Tibial artery (tissue), 4 donors: ENCODE data around the gene PPY.
A peak's percentile ranks its signal among the peaks of the same experiment; 100 is the strongest.

Experiments
- DNase-seq, 2 donors: peaks; one replicate each; pipeline ENCODE4 v3.0.0-alpha.2; 2019
- H3K27ac ChIP-seq, 2 donors: fragments of 200-600 bp; sonication (generic) in 1 of 2; 1 replicate in 1 of 2; 2 replicates in 1 of 2; pipeline ENCODE4 v1.5.1; 2018 to 2019; ENCODE audit warnings: mild to moderate bottlenecking in 1 of 2
- H3K27me3 ChIP-seq, 2 donors: fragments of 200-600 bp; sonication (generic) in 1 of 2; one replicate each; pipeline versions ENCODE4 v1.5.1 to v1.6.0; 2016 to 2019
- H3K36me3 ChIP-seq, 3 donors: fragments of 200-600 bp; sonication (generic) in 2 of 3; one replicate each; pipeline ENCODE4 v1.5.1; 2016 to 2019; ENCODE audit warnings: mild to moderate bottlenecking in 2 of 3
- H3K4me1 ChIP-seq, 4 donors: fragments of 200-600 bp; sonication (generic) in 2 of 4; 1 replicate in 3 of 4; 2 replicates in 1 of 4; pipeline ENCODE4 v1.5.1; 2016 to 2019
- H3K4me3 ChIP-seq, 2 donors: fragments of 200-600 bp; sonication (generic) in 1 of 2; 1 replicate in 1 of 2; 2 replicates in 1 of 2; pipeline ENCODE4 v1.5.1; 2018 to 2019; ENCODE audit warnings: mild to moderate bottlenecking in 2 of 2
- H3K9me3 ChIP-seq, 3 donors: fragments of 200-600 bp; sonication (generic) in 1 of 3; one replicate each; pipeline ENCODE4 v1.5.1; 2016 to 2019
- intact Hi-C: fragments of 100-400 bp; cut with DNase I; formaldehyde crosslinking; loops from one replicate; pipeline ENCODE4 v1.15.0; 2023; ENCODE audit warnings: low total_unique reads
- TF ChIP-seq, protein P1 (sequence below), 2 experiments: fragments of 200-600 bp in 1 of 2; fragments of 450-650 bp in 1 of 2; IDR thresholded peaks; one replicate each; pipeline ENCODE4 v1.5.1; 2017 to 2019; ENCODE audit warnings: antibody characterized with exemption in 2 of 2, mild to moderate bottlenecking in 1 of 2, moderate library complexity in 1 of 2

The PPY gene

DNA sequence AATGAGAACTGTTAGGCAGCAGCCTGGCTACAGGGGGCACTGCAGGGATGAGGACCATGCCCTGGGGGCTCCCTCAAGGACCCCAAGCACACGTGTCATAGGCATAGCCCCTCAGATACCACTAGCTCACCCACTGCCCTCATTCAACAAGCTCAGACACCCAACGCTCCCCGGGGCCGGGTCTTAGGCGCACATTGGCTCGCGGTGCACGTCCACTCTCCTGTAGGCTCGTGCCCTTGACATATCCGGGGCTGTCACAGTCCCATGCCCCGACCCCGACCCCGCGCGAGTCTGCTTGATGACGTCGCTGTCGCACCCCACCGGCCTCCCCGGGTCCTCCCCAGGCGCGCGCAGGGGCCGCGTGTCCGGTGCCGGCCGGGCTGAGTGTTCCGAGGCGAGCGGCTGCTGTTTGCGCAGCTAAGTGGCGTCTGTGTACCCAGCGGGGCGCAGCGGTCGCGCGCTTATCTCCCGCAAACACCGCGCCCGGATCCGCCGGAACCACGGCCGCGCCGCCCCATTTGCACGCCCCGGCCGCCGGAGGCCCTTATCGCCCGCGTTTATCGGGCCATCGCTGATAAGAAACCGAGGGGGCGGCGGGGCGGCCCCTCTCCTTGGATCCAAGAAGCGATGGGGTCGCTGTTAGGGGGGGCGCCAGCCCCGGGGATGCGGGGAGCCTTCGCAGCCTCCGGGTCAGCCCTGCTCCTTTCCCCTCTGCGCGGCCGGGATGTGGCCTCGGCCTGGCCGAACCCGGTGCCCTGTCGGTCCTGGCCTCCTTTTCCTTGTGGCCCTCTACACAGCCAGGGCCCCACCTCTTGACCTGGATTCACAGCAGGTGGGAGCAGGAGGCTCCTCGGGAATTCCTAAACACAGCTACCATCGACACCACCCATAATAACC lies 41.5 kb upstream of the PPY start:
- TF ChIP-seq, protein P1, sequence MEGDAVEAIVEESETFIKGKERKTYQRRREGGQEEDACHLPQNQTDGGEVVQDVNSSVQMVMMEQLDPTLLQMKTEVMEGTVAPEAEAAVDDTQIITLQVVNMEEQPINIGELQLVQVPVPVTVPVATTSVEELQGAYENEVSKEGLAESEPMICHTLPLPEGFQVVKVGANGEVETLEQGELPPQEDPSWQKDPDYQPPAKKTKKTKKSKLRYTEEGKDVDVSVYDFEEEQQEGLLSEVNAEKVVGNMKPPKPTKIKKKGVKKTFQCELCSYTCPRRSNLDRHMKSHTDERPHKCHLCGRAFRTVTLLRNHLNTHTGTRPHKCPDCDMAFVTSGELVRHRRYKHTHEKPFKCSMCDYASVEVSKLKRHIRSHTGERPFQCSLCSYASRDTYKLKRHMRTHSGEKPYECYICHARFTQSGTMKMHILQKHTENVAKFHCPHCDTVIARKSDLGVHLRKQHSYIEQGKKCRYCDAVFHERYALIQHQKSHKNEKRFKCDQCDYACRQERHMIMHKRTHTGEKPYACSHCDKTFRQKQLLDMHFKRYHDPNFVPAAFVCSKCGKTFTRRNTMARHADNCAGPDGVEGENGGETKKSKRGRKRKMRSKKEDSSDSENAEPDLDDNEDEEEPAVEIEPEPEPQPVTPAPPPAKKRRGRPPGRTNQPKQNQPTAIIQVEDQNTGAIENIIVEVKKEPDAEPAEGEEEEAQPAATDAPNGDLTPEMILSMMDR (IDR thresholded peaks at IDR 0.05): no peak
- peak overlapping the region; percentile 25 to 40 for H3K4me3 ChIP-seq
- no peak overlapping the region for H3K27ac ChIP-seq
- H3K36me3 ChIP-seq: no peaks in the 10 kb centered on the region
- no peaks in the 10 kb centered on the region for H3K9me3 ChIP-seq
- intact Hi-C loops: no loop called here
- H3K27me3 ChIP-seq: peaks cover 0 to 76% of the 10 kb centered on the region in 2 donors
- H3K4me1 ChIP-seq: peaks cover 0 to 11% (median 10%) of the 10 kb centered on the region in 4 donors
- no peak for DNase-seq

GRCh38 chr17:43983196-43983514 lies 40.9 kb upstream of the PPY start:
- TF ChIP-seq, protein P1 (IDR thresholded peaks at IDR 0.05): no peak
- DNase-seq: no peak
- H3K9me3 ChIP-seq: no peaks in the 10 kb centered on the region
- no peak overlapping the region for H3K4me3 ChIP-seq
- H3K27ac ChIP-seq: no peak overlapping the region
- intact Hi-C loops: no loop called here
- peaks cover 0 to 11% (median 10%) of the 10 kb centered on the region in 4 donors for H3K4me1 ChIP-seq
- H3K27me3 ChIP-seq: peaks cover 0 to 78% of the 10 kb centered on the region in 2 donors
- no peaks in the 10 kb centered on the region for H3K36me3 ChIP-seq

DNA sequence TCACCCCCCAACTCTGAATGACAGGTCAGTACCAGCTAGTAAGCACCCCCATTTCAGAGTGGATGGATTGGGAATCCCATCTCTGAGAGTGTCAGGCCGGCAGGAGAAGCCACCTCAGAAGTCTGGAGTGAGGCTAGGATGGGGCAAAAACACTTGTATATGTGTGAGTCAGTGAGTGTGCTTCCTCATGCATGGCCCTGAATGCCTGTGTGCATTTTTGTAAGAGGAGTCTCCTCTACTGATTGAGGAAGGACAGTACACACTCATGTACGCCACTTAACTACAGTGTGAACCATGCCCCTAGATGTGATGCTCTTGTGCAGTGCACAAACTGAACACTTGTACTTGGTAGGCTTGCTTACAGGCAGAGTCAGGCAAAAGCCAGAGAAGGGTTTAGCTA lies 39.9 kb upstream of the PPY start:
- Histone ChIP-seq H3K27ac (no peak overlapping the region), H3K4me1 (peaks cover 0 to 11% (median 10%) of the 10 kb centered on the region in 4 donors), H3K36me3 (no peaks in the 10 kb centered on the region), H3K27me3 (peaks cover 0 to 78% of the 10 kb centered on the region in 2 donors), H3K9me3 (no peaks in the 10 kb centered on the region), H3K4me3 (no peak overlapping the region)
- TF ChIP-seq, protein P1 (IDR thresholded peaks at IDR 0.05): no peak
- intact Hi-C loops: no loop called here
- DNase-seq: no peak

GRCh38 chr17:43979671-43980070 lies 37.4 kb upstream of the PPY start:
- Histone ChIP-seq H3K27ac (no peak overlapping the region), H3K27me3 (peaks cover 0 to 71% of the 10 kb centered on the region in 2 donors)

GRCh38 chr17:43979011-43979410 lies 36.7 kb upstream of the PPY start:
- no peak overlapping the region for H3K4me3 ChIP-seq
- no peaks in the 10 kb centered on the region for H3K36me3 ChIP-seq
- no peaks in the 10 kb centered on the region for H3K9me3 ChIP-seq
- TF ChIP-seq, protein P1 (IDR thresholded peaks at IDR 0.05): no peak
- H3K27ac ChIP-seq: no peak overlapping the region
- no peak for DNase-seq
- intact Hi-C loops: no loop called here
- H3K27me3 ChIP-seq: peaks cover 0 to 70% of the 10 kb centered on the region in 2 donors
- H3K4me1 ChIP-seq: peaks cover 0 to 8% (median 7%) of the 10 kb centered on the region in 4 donors

More at GRCh38 chr17:43979671-43980070, 37.4 kb upstream of the PPY start:
- intact Hi-C loops: no loop called here
- no peak for DNase-seq
- Histone ChIP-seq H3K4me1 (peaks cover 0 to 11% (median 10%) of the 10 kb centered on the region in 4 donors), H3K4me3 (no peak overlapping the region), H3K9me3 (no peaks in the 10 kb centered on the region), H3K36me3 (no peaks in the 10 kb centered on the region)
- TF ChIP-seq, protein P1 (IDR thresholded peaks at IDR 0.05): no peak
